HG03139 (cell line): ENCODE measurements around the gene TNNI2.

ENCODE experiments used
- ATAC-seq: cut with Tn5 transposase; IDR thresholded peaks from one replicate; pipeline ENCODE4 v1.9.1; 2021; ENCODE audit not compliant: unreplicated experiment

Gene TNNI2

GRCh38 chr11:1844221-1845094 is 5.7 kb downstream of the TNNI2 start:
- no peak for ATAC-seq

- no peak for ATAC-seq
Observed at GRCh38 chr11:1845095-1845429, 6.3 kb downstream of the TNNI2 start.

GRCh38 chr11:1845561-1846452 is 7.0 kb downstream of the TNNI2 start:
- no peak for ATAC-seq

GRCh38 chr11:1846453-1846932 is 7.7 kb downstream of the TNNI2 start:
- ATAC-seq, result no peak

GRCh38 chr11:1847006-1847735 is 8.4 kb downstream of the TNNI2 start:
- no peak for ATAC-seq

- no peak for ATAC-seq
Observed at GRCh38 chr11:1847926-1848639, 9.3 kb downstream of the TNNI2 start.

- ATAC-seq, result no peak
Observed at GRCh38 chr11:1848640-1849430, 10.1 kb downstream of the TNNI2 start.

- ATAC-seq, result no peak
Observed at GRCh38 chr11:1851468-1852180, 12.8 kb downstream of the TNNI2 start.

- no peak for ATAC-seq
Observed at GRCh38 chr11:1852271-1852876, 13.6 kb downstream of the TNNI2 start.

- peak; percentile 38 for ATAC-seq
Observed at GRCh38 chr11:1852877-1853276, 14.1 kb downstream of the TNNI2 start, which contains the start of gene LSP1. Gene LSP1, plus strand, starts transcription at chr11:1853084. Its CDS starts 61 bp downstream, at chr11:1853145.

GRCh38 chr11:1853376-1854131 is 14.8 kb downstream of the TNNI2 start:
- ATAC-seq, result no peak

GRCh38 chr11:1854132-1854948 is 15.6 kb downstream of the TNNI2 start:
- ATAC-seq, result peak; percentile 25

- ATAC-seq, result peak; percentile 22
Observed at GRCh38 chr11:1854949-1855885, 16.4 kb downstream of the TNNI2 start.

GRCh38 chr11:1855886-1856265 is 17.1 kb downstream of the TNNI2 start:
- no peak for ATAC-seq

GRCh38 chr11:1856306-1857005 is 17.7 kb downstream of the TNNI2 start:
- no peak for ATAC-seq
